ENCODE results near the gene ANGPT4.
"Not testable (repeated sequence)": the region's sequence is repeated elsewhere in the genome, so short reads cannot be mapped to it uniquely, and the experiment has no call there.

The ANGPT4 gene

GRCh38 chr20:909641-910040 lies 6.5 kb downstream of the ANGPT4 start:
- Mint-ChIP-seq H3K27ac (no peak overlapping the region), H3K4me1 (peaks cover 47% of the 10 kb centered on the region), H3K9me3 (no peaks in the 10 kb centered on the region), H3K36me3 (ENCODE audit: low read depth) (no peaks in the 10 kb centered on the region), H3K27me3 (ENCODE audit: low read depth, poor library complexity) (peaks cover 7% of the 10 kb centered on the region), H3K4me3 (no peak overlapping the region)
- no peak for DNase-seq
- TF ChIP-seq CTCF (IDR thresholded peaks at IDR 0.05) = no peak

- Mint-ChIP-seq H3K27me3 (ENCODE audit: low read depth, poor library complexity) (peaks cover 7% of the 10 kb centered on the region), H3K4me3 (no peak overlapping the region), H3K9me3 (no peaks in the 10 kb centered on the region), H3K36me3 (ENCODE audit: low read depth) (no peaks in the 10 kb centered on the region), H3K4me1 (peaks cover 26% of the 10 kb centered on the region), H3K27ac (no peak overlapping the region)
- no peak for DNase-seq
- TF ChIP-seq CTCF (IDR thresholded peaks at IDR 0.05) = no peak
These were observed 9.3 kb downstream of the ANGPT4 start for GRCh38 chr20:906703-907270.

GRCh38 chr20:906001-906520 lies 10.1 kb downstream of the ANGPT4 start:
- H3K27ac Mint-ChIP-seq = no peak overlapping the region
- H3K9me3 Mint-ChIP-seq = peaks cover 4% of the 10 kb centered on the region
- DNase-seq = no peak
- no peaks in the 10 kb centered on the region for H3K36me3 Mint-ChIP-seq (ENCODE audit: low read depth)
- H3K27me3 Mint-ChIP-seq (ENCODE audit: low read depth, poor library complexity) = peaks cover 8% of the 10 kb centered on the region
- H3K4me3 Mint-ChIP-seq = no peak overlapping the region
- peaks cover 19% of the 10 kb centered on the region for H3K4me1 Mint-ChIP-seq
- no peak for TF ChIP-seq CTCF (IDR thresholded peaks at IDR 0.05)

- TF ChIP-seq CTCF (IDR thresholded peaks at IDR 0.05) = no peak
- Mint-ChIP-seq H3K4me1 (peaks cover 13% of the 10 kb centered on the region), H3K9me3 (peaks cover 10% of the 10 kb centered on the region), H3K27ac (no peak overlapping the region), H3K36me3 (ENCODE audit: low read depth) (no peaks in the 10 kb centered on the region), H3K4me3 (no peak overlapping the region), H3K27me3 (ENCODE audit: low read depth, poor library complexity) (peaks cover 12% of the 10 kb centered on the region)
- no peak for DNase-seq
These were observed 10.7 kb downstream of the ANGPT4 start for GRCh38 chr20:905396-905961.

- peaks cover 8% of the 10 kb centered on the region for H3K4me1 Mint-ChIP-seq
- no peak overlapping the region for H3K27ac Mint-ChIP-seq
- H3K4me3 Mint-ChIP-seq = no peak overlapping the region
- no peaks in the 10 kb centered on the region for H3K36me3 Mint-ChIP-seq (ENCODE audit: low read depth)
- no peak for TF ChIP-seq CTCF (IDR thresholded peaks at IDR 0.05)
- DNase-seq = no peak
- peaks cover 11% of the 10 kb centered on the region for H3K27me3 Mint-ChIP-seq (ENCODE audit: low read depth, poor library complexity)
- peaks cover 15% of the 10 kb centered on the region for H3K9me3 Mint-ChIP-seq
These were observed 12.0 kb downstream of the ANGPT4 start for GRCh38 chr20:904039-904545.

GRCh38 chr20:897436-897835 lies 18.7 kb downstream of the ANGPT4 start:
- not testable (repeated sequence) for H3K36me3 Mint-ChIP-seq (ENCODE audit: low read depth); H3K4me3 Mint-ChIP-seq; DNase-seq; H3K27ac Mint-ChIP-seq
- peaks cover 14% of the 10 kb centered on the region for H3K4me1 Mint-ChIP-seq
- H3K9me3 Mint-ChIP-seq = peaks cover 35% of the 10 kb centered on the region
- peaks cover 11% of the 10 kb centered on the region for H3K27me3 Mint-ChIP-seq (ENCODE audit: low read depth, poor library complexity)
